AG20443 (cell line): ENCODE results near the gene CASTOR2.
"Not testable (repeated sequence)": the region's sequence is repeated elsewhere in the genome, so short reads cannot be mapped to it uniquely, and the experiment has no call there.

ENCODE experiments used
- DNase-seq: peaks from one replicate; pipeline ENCODE4 v3.0.0; 2012; ENCODE audit warnings: low spot score, mixed read lengths

Gene CASTOR2

DNA sequence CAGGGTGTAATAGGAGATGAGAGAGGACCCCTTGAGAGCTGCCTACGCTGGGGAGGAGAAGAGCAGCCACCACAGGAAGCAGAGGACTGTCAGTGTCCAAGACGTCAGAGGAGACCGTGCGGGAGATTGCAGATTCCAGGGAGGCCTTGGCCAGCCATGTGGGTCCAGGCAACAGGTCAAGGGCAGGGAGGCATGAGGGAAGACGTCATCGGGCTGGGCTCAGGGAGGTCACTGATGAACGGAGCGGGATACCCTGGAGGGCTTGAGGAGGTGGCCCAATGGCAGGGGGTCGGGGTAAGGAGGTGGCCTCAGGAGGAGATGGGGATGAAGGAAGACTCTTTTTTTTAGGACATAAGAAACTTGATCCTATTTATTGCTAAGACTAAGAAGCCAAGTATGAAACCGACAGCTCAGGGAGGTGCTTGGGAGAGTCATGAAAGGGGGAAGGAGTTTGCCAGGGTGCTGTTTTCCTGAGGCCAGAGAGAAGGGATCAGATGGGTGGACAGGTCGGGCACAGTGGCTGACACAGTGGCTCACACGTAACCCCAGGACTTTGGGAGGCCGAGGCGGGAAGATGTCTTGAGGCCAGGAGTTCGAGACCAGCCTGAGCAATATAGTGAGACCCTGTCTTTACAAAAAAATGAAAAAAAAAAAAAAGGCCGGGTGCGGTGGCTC lies 30.5 kb downstream of the CASTOR2 start:
- DNase-seq, result not testable (repeated sequence)

DNA sequence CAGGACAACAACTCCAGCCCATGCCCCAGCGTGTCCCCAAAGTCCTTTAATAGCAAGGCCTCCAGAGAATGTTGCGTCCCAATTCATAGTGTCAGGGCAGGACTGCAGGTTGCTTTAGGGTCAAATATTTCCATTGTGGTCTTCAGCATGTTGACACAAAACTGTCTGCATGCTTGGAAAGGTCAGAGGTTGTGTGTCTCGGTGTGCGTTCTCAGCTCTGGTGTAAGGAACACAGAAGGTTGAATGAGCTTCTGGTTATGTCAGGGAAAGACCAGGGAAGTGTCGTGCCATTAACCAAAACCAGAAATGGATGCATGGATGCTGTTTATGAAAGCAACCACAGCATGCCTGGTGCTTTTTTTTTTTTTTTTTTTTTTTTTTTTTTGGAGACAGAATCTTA lies 31.9 kb downstream of the CASTOR2 start:
- not testable (repeated sequence) for DNase-seq

DNA sequence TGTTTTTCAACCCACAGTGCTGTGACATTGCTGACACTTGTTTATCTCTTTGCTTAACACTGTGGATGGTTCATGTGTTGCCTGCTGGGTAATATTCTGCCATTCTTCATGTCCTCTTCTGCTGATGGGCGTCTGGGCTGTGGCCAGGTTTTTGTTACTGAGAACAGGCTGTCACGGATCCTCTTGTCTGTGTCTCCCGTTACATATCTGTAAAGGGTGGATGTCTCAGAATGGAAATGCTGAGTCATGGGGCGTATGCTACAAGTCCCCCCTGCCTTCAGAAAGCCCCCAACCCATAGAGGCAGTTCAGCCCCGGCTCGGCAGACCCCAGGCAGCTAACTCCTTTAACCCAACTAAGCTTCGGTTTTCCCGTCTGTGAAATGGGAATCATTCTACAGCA lies 33.3 kb downstream of the CASTOR2 start:
- not testable (repeated sequence) for DNase-seq

DNA sequence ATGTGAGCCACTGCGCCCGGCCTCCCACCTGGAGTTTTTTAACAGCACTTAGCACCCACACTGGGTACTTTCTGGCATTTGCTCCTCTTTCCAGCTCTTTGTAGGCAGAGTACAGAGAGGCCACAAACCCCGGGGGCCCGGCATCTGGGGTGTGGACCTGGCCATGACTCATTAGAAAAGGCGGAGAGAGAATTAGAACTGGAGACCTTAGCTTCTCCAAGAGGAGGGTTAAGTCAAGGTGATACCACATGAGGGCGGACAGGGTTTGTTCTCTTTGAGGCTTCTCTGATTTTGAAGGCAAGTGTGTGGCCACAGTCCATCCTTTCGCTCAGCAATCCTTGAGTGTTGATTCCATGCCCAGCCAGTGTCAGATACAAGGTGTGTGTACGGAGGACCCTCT lies 36.9 kb downstream of the CASTOR2 start:
- not testable (repeated sequence) for DNase-seq

DNA sequence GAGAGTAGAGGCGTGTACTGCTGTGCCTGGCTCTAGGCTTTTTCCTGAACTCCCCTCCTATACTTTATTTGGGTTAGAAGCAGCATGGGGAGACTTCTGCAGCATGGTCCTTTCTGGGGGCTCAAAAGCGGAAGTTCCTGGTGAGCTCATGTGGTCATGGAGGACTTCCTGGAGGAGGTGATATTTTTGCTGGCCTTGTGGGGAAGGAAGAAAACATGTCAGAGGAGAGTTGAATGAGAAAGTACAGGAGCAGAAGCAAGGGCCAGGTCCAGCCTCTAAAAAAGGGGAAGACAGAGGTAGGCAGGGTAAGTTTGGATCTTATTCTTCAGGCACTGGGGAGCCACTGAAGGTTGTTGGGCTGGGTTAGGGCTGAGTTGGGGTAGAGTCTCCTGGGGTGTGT lies 45.5 kb downstream of the CASTOR2 start:
- DNase-seq, result no peak

DNA sequence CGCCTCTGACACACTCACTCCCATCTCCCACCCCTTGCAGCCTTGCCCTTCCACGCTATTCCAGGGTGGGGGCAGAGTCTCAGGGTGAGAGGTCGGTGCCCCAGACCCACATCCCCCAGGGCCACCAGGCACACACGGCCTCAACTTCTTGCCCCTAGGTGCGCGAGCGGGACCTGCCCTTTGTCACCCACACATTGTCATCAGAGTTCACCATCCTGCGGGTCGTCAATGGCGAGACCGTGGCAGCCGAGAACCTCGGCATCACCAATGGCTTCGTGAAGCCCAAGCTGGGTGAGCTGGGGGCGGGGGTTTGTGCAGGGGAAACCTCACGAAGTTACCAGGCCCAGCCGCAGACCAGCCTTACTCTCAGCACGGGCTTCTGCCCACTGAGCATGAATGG lies 53.3 kb downstream of the CASTOR2 start:
- no peak for DNase-seq

DNA sequence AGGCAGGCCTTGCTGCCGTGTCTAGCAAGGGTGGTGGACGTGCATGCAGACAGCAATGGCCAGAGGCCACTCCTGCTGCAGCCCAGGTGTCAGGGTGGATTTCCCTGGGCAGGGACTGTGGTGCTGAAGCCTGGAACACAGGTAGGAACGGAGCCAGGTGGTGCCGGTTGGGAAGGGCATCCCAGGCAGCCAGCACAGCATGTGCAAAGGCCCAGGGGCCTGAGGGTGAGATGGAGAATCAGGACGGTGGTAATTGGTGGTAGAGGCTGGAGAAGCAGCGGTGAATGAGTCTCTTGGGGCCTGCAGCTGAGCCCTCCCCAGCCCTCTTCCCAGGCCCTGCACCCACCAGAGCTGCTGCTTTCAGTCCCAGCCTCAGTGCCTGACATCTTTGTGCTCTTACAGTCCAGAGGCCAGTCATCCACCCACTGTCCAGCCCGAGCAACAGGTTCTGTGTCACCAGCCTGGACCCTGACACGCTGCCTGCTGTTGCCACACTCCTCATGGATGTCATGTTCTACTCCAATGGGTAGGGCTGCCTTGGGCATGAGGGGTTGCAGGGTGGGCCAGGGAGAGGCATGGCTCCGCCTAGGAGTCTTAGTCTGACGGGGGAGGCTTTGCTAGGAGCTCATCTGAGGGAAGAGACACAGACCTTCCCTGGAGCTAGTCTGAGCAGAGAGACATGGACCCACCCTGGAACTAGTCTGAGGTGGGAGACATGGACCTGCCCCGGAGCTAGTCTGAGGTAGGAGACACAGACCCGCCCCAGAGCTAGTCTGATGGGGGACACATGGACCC lies 54.3 kb downstream of the CASTOR2 start:
- DNase-seq, result no peak

DNA sequence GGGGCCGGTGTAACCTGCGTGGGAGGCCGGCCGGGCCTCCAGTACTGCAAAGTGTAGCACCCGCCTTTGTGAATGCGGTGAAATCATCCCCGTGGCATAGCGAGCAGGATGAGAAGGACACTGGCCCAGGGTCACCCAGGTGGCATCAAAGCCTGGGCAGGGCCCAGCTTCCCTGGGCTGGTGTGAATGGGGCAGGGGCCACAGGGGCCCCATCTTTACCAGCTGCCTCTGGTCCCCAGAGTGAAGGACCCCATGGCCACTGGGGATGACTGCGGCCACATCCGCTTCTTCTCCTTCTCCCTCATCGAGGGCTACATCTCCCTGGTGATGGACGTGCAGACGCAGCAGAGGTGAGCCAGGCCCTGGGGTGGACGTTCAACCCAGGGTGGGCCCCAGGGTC lies 55.3 kb downstream of the CASTOR2 start:
- DNase-seq, result no peak

DNA sequence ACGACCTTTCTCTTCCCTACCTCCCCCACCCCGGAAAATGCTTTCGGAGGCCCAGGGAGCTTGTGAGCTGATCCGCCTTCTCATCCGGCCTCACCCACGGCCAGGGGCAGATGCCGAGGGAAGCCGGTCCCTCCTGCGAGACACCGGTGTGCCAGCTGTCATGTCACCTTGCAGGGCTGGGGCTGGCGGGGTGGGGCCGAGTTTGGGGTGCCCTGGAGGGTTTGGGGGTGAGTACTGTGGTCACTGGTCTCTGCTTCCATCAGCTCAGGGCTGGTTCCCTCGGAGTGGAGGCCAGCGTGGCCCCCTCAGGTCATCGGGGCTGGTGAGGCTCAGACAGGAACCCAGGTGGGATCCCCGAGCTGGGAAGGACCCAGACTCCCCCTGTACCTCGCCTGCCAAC lies 60.4 kb downstream of the CASTOR2 start:
- no peak for DNase-seq

DNA sequence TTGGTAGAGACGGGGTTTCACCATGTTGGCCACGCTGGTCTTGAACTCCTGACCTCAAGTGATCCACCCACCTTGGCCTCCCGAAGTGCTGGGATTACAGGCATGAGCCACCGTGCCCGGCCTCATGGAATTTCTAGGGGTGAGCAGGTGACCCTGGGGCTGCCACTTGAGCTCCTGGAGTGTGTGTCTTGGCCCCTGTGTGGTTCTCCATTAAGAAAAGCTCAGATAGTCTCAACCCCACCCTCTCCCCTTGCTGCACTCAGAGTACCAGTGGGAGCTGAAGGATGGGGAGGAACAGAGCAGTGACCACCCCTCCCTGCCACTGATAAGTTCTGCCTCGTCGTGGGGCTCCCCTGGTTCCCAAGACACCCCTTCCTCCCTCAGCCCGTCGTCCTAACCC lies 63.8 kb downstream of the CASTOR2 start:
- DNase-seq, result no peak

DNA sequence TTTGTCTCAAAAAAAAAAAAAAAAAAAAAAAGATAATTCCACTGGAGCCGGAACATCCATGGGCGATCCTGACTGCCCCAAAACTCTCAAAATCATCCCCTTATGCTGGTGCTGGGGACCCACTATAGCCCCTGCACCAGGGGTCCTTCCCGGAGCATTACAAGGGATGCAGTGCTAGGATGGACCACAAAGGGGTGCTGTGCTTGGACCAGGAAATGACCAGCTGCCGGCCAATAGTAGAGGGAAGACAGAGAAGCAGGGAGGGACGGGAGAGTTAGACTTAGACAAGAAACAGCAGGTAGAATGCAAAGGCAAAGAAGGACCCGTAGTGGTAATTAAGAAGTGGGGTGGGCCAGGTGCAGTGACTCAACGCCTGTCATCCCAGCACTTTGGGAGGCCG lies 68.6 kb downstream of the CASTOR2 start:
- peak; percentile 43 for DNase-seq

DNA sequence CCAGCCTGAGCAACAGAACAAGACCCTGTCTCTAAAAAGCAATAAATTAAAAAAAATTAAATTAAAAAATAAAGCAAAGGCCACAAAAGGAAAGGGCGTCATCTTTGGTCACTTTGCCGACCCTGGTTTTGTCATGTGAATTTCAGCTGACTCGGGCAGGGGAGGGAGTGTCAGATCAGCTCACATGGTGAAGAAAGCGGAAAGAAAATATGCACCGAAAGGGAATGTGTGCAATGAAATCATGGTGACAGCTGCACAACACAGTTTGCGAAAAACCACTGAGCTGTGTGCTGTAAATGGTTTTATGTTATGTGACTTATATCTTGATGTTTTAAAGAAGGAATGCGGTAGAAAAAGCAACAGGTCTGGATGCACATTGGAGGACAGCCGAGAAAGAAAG lies 69.3 kb downstream of the CASTOR2 start:
- DNase-seq, result no peak

DNA sequence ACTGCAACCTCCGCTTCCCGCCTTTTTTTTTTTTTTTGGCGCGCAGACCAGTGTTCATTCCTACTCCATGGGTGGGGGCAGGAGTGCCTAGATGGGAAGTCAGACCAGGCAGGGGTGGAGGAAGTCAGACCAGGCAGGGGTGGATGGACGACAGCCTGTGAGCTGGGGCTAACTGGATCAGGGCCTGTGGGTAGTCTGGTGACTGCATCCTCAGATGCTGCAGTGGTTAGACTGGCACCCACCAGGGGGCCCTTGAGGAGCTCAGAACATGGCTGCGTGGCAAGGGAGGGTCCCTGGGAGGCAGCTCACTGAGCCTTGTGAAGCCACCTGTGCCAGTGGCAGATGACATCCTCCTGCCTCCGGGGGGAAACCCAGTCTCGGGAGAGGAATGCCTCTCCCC lies 74.0 kb downstream of the CASTOR2 start:
- no peak for DNase-seq

DNA sequence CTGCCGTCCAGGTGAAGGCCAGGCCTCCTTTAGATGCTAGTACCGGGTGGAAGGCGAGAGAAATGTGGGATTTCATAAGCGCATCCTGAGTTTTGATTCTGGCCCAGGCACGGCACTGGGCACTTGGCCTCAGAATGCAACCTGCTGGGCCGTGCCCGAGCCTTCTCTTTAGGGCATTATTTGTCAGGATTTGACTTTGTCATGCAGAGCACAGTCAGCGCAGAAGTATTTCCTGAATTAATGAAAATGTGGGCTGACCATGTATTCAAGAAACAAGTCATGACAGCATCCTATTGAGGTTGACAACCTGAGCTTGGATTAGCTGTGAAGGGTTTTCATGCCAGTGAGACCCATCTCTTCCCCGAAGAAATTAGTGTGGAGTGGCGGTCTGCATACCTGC lies 74.7 kb downstream of the CASTOR2 start:
- DNase-seq, result no peak

DNA sequence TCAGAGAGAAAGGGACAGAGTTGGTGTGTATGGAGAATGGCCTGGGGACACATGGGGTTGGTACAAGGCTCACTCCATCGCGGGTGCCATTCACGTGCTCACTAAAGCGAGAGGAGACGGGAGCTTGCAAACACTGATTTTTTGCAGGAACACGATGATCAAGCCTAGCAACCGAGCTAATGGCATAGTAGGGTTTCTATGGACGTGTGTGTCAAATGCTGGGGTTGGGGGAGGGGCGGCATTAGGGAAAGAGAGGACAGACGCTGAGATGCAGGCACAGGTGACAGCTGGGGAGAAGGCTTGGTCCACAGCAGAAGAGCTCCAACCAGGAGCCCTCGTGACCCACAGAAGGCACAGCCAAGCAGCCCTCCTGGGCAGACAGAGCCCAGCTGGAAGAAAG lies 75.2 kb downstream of the CASTOR2 start:
- no peak for DNase-seq

DNA sequence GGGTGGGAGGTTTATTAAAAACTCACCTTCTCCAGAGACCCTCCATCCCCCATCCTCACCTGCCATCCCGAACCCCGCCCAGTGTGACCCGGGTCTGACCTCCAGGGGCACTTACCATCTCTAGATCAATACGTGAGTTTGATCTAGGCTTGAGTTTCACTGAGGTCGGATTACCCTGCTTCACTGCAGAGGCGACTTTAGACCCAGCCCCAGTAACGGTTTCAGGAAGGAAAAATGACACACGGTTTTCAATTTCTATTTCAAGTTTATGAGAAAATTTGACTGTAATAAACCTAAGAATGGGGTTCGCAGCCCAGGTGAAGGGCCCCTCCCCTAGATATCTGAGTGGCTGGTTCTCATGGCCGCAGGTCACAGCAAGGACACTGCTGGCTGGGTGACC lies 76.0 kb downstream of the CASTOR2 start:
- no peak for DNase-seq

DNA sequence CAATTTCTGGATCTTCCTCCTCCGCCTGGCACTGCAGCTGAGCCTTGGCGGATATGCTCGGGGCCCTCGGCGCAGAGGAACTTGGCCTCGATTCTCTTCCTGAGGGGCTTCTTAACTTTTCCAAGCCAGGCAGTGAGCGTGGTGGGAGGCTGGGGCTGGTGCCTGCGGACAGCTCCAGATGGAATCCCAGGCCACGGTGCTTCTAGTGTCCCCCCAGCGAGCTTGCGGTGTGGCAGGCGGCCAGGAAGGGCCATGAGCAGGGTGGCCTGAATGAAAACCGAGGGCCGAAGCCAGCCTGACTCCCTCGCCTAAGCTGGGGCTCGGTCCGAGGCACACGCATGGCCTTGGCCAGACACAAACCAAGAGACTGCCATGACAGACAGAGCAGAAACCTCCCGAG lies 77.8 kb downstream of the CASTOR2 start:
- no peak for DNase-seq

DNA sequence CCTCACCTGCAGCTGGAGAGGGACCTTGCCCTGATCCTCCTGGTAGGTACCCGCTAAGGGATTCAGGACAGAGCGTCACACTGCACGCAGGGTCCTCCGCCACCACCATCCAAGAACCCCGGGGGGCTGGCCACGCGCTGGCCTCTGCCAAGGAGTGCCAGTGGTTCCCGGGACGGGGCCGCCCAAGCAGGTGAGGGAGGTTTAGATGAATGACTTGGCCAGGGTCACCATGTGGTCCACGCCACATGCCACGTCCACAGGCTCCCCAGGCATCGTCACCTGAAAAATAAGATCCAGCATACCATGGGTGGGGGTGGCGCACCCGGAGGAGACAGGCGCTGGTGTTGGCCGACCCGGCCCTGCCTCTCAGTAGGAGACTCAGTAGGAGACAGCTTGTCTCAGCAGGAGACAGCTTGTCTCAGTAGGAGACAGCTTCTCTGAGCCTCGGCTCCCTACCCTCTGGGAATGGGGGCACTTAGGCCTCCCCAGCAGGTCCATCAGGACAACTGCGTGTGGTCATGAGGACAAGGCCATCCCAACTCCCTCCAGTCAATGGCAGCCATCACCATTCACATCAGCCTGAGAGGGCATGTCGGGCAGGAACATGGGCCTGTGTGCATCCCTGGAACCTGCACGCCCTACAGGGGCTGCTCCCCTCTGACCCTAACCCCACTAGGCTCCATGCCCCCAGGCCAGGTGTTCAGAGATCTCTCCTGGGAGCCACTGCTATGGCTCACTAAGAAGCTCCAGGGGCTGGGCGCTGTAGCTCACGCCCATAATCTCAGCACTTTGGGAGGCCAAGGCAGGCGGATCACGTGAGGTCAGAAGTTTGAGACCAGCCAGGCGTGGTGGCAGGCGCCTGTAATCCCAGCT lies 78.6 kb downstream of the CASTOR2 start:
- DNase-seq, result no peak

DNA sequence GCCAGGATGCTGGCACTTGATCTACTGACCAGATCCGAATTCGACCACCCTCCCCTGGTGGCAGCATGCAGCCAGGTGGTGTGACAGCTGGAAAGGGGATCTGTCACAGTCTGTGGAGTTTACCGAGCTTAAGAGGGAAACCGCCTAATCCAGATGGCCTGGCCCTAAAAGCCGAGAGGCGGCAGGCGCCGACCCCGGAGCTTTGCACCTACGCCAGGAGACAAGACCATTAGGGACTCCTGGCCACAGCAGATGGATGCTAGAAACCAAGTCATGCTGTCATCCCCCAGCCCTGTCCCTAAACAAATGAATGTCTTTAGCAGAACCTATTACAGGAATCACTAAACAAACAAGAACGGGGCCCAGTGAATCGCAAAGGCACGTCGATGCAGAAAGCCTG lies 81.4 kb downstream of the CASTOR2 start:
- no peak for DNase-seq

DNA sequence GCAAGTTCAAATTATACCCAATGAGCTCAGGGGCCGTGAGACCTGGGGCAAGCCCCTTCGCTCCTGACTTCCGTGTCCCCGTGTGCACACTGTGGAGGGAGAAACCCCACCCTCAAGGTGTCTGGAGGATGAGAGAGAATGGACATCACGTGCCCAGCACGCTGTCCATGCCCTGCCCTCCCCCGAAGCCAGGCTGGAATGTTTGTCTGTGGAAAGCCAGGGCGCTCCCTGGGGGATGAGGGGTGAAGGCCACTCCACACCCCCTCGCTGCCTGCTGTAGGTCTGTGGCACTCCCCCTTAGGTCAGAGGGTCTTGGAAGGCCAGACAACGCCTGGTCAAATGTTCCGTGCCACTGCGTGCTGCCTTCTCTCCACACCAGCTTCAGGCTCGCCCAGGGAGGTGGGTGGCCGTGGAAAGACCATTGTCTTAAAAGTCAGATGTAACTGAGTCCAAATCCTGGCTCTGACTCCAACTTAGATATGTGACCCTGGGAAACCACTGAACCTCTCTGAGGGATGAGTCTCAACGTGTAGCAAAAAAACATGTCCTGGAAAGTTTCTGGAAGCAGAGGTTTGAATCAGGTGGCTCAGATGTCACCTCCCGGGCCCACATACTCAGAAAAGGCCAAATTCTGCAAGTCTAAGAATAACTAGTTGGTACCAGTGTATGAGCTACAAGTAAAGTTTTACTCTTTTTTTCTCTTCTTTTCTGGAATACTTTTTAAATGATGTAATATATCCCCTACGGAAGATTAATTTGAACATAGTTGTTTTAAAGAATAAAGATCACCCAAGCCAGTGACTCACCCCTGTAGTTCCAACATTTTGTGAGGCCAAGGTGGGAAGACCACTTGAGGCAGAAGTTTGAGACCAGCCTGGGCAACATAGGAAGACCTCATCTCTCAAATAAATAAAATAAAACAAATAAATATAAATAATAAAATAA lies 84.2 kb downstream of the CASTOR2 start:
- no peak for DNase-seq

DNA sequence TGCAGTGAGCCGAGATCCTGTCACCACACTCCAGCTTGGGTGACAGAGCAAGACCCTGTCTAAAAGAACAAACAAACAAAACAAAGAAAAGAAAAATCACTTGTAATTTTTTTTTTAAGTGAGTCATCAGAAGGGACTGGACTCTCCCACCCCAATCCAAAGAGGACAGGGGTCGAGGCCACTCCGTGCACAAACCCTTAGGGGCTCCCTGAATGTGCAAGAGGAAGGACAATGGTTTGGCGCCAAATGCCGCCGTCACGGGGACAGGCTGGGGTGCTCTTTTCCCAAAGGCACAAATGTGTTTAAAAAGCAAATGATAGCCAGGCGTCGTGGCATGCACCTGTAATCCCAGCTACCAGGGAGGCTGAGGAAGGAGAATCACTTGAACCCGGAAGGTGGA lies 85.3 kb downstream of the CASTOR2 start:
- DNase-seq, result no peak

DNA sequence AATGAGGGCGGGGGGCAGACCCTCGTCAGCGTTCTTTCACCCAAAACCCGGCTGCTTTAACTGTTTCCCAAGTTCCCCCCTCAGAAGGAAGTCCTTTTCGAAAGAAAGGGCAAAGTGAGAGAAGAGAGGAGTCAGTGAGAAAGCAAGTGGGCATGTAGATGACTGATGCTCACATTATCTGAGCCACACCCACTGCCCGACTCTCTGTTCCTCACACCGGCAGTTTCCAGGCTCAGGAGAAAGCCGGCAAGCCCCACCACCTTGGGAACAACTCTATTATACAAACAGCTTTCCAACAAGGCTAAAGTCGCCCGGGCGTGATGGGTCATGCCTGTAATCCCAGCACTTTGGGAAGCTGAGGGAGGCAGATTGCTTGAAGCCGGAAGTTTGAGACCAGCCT lies 86.0 kb downstream of the CASTOR2 start:
- DNase-seq, result no peak
